T47D (cell line): ENCODE measurements around the gene HEYL.

Experiments used
- DNase-seq, 2 experiments: peaks; one replicate each; pipeline versions ENCODE4 v3.0.0 to v3.0.0-alpha.2; 2011 to 2012; ENCODE audit warnings: low read depth in 1 of 2, low spot score in 1 of 2
- JUND ChIP-seq: IDR thresholded peaks from 2 replicates; pipeline ENCODE4 v1.6.1; 2012; ENCODE audit warnings: low read depth
- in situ Hi-C: cut with HindIII; loops from 2 replicates; pipeline ENCODE4 v1.10.0; 2016; ENCODE audit warnings: low sequenced_read_pairs, low pct_unique_long_range_greater_than_20kb

Gene HEYL

GRCh38 chr1:39657923-39658485 is 18.6 kb upstream of the HEYL start:
- in situ Hi-C loops: no loop called here
- TF ChIP-seq JUND: no peak
- DNase-seq: peak in 1 of 2 experiments; percentile 68

GRCh38 chr1:39657402-39657801 is 18.0 kb upstream of the HEYL start:
- in situ Hi-C loops: no loop called here
- no peak for DNase-seq
- TF ChIP-seq JUND: no peak

GRCh38 chr1:39656391-39656790 is 16.9 kb upstream of the HEYL start:
- no peak for DNase-seq
- in situ Hi-C loops: no loop called here
- no peak for TF ChIP-seq JUND

- no peak for DNase-seq
- in situ Hi-C loops: no loop called here
- no peak for TF ChIP-seq JUND
Observed at GRCh38 chr1:39655578-39656268, 16.3 kb upstream of the HEYL start.

GRCh38 chr1:39654291-39654690 is 14.8 kb upstream of the HEYL start:
- in situ Hi-C loops: no loop called here
- no peak for DNase-seq
- no peak for TF ChIP-seq JUND

- peak in 1 of 2 experiments; percentile 74 for DNase-seq
- no peak for TF ChIP-seq JUND
- in situ Hi-C loops: no loop called here
Observed at GRCh38 chr1:39653546-39654031, 14.1 kb upstream of the HEYL start.

GRCh38 chr1:39652554-39652953 is 13.1 kb upstream of the HEYL start:
- in situ Hi-C loops: no loop called here
- no peak for DNase-seq

GRCh38 chr1:39652105-39652504 is 12.7 kb upstream of the HEYL start:
- in situ Hi-C loops: no loop called here
- TF ChIP-seq JUND: no peak
- DNase-seq: no peak

More at GRCh38 chr1:39652554-39652953, 13.1 kb upstream of the HEYL start:
- TF ChIP-seq JUND: no peak

GRCh38 chr1:39650431-39650830 is 11.0 kb upstream of the HEYL start:
- no peak for DNase-seq
- no peak for TF ChIP-seq JUND
- in situ Hi-C loops: no loop called here

GRCh38 chr1:39649636-39650185 is 10.3 kb upstream of the HEYL start:
- in situ Hi-C loops: no loop called here
- no peak for TF ChIP-seq JUND
- no peak for DNase-seq

GRCh38 chr1:39648496-39648895 is 9.1 kb upstream of the HEYL start:
- in situ Hi-C loops: no loop called here
- TF ChIP-seq JUND: no peak
- no peak for DNase-seq

- no peak for TF ChIP-seq JUND
- DNase-seq: no peak
- in situ Hi-C loops: no loop called here
Observed at GRCh38 chr1:39647247-39647646, 7.8 kb upstream of the HEYL start.
